ENCODE results near the gene KIAA1217. TPM values are rescaled to one million over a fixed set of nuclear protein-coding genes. Genes with fewer than 3 reads are reported as not detected.

Gene KIAA1217
- polyA plus RNA-seq, 2 of the 4 experiments (the other 2 are of a cell fraction) = 1.5 to 2.7 TPM

DNA sequence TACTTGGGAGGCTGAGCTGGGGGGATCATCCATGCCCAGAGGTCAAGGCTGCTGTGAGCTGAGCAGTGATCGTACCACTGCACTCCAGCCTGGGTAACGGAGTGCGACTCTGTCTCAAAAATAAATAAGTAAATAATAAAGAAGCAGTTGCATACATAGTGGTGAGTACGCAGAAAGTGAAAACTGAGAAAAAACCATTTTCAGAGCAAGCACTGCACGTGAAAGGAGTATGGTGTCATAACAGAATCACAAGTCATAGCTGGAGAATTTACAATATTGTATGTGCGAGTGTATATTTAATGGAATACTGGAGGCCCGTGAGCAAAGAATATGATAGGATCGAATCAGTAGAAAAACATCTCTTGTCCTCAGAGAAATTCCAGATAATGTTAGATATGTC, 22.3 kb downstream of the KIAA1217 start:
- 65% methylated on average over 8 of the region's 8 CpGs for WGBS (ENCODE audit: missing lambda C conversion rate)
- POLR2A ChIA-PET = no interaction called here
- no peaks in the 10 kb centered on the region for H3K4me1 ChIP-seq
- CTCF ChIA-PET = interaction anchor here (0.7 kb wide), 1 partner anchor 35 kb away, joined by 4 read pairs; no protein-coding TSS in a partner anchor
- H3K4me2 ChIP-seq = no peak overlapping the region
- TF ChIP-seq EP300 (IDR thresholded peaks at IDR 0.05) (no peak), JUN (IDR thresholded peaks at IDR 0.05) (no peak), RNF2 (IDR thresholded peaks at IDR 0.05; ENCODE audit: borderline replicate concordance, low read depth) (no peak), NPAS2 (CRISPR knock-in tag; IDR thresholded peaks at IDR 0.05; ENCODE audit: borderline replicate concordance) (no peak), HOXB5 (CRISPR knock-in tag; IDR thresholded peaks at IDR 0.05) (no peak), FOXS1 (CRISPR knock-in tag; IDR thresholded peaks at IDR 0.05) (no peak), SMC3 (IDR thresholded peaks at IDR 0.05) (no peak)
- TF ChIP-seq, protein P1, sequence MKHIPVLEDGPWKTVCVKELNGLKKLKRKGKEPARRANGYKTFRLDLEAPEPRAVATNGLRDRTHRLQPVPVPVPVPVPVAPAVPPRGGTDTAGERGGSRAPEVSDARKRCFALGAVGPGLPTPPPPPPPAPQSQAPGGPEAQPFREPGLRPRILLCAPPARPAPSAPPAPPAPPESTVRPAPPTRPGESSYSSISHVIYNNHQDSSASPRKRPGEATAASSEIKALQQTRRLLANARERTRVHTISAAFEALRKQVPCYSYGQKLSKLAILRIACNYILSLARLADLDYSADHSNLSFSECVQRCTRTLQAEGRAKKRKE (CRISPR knock-in tag; IDR thresholded peaks at IDR 0.05; ENCODE audit: low read depth) = no peak
- H3K27ac ChIP-seq = no peak overlapping the region
- no peaks in the 10 kb centered on the region for H3K9me3 ChIP-seq
- H3K4me3 ChIP-seq = no peak overlapping the region
- FAIRE-seq (no peak), DNase-seq (ENCODE audit: low read depth in 1 of 2, low spot score in 1 of 2) (no peak), ATAC-seq (no peak)

DNA sequence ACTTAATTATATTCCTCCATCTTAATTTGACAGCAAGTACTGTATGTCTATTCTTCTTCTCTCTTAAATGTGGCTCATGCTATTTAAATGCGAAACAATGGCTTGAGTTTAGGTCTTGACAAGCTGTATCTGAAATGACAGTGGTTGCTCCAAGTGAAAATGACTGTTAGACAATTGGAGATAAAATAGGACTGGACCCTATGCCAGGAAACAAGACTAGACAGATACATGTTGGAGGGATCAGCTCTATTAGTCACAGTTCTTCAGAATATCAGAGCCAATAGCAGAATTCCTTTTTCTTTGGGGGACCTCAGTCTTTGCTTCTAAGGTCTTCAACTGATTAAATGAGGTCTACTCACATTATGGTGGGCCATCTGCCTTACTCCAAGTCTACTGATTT, 25.8 kb downstream of the KIAA1217 start:
- no peaks in the 10 kb centered on the region for H3K9me3 ChIP-seq
- no peak for TF ChIP-seq POLR2AphosphoS2 (conservative IDR thresholded peaks at IDR 0.05; ENCODE audit: low read length)
- TF ChIP-seq EP300 (IDR thresholded peaks at IDR 0.05) = no peak
- TF ChIP-seq, protein P1 (CRISPR knock-in tag; IDR thresholded peaks at IDR 0.05; ENCODE audit: low read depth) = no peak
- no peak for TF ChIP-seq NR3C1 (IDR thresholded peaks at IDR 0.05)
- TF ChIP-seq, protein P2, sequence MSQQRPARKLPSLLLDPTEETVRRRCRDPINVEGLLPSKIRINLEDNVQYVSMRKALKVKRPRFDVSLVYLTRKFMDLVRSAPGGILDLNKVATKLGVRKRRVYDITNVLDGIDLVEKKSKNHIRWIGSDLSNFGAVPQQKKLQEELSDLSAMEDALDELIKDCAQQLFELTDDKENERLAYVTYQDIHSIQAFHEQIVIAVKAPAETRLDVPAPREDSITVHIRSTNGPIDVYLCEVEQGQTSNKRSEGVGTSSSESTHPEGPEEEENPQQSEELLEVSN (IDR thresholded peaks at IDR 0.05; ENCODE audit: borderline replicate concordance, low read depth) = no peak
- TF ChIP-seq GATA3 (IDR thresholded peaks at IDR 0.05; ENCODE audit: borderline replicate concordance) = no peak
- TF ChIP-seq ZNF302 (CRISPR knock-in tag; IDR thresholded peaks at IDR 0.05) = no peak
- no peak for TF ChIP-seq KDM1A (IDR thresholded peaks at IDR 0.05; ENCODE audit: low read depth)
- no peak for TF ChIP-seq PHF8 (IDR thresholded peaks at IDR 0.05; ENCODE audit: borderline replicate concordance, low read depth)
- no peak for TF ChIP-seq HDAC2 (IDR thresholded peaks at IDR 0.05)
- no peak for TF ChIP-seq HOXA7 (CRISPR knock-in tag; IDR thresholded peaks at IDR 0.05)
- TF ChIP-seq CHD4 (IDR thresholded peaks at IDR 0.05; ENCODE audit: borderline replicate concordance) = no peak
- TF ChIP-seq CHD2 (IDR thresholded peaks at IDR 0.05; ENCODE audit: low read length, partially characterized antibody) = no peak
- TF ChIP-seq FOSL2 (IDR thresholded peaks at IDR 0.05) = no peak
- TF ChIP-seq FOSL2 (CRISPR knock-in tag; IDR thresholded peaks at IDR 0.05) = no peak
- no peak for TF ChIP-seq CEBPB (IDR thresholded peaks at IDR 0.05)
- no peak for TF ChIP-seq ZFP36 (IDR thresholded peaks at IDR 0.05; ENCODE audit: borderline replicate concordance, partially characterized antibody)
- no peak overlapping the region for H3K4me3 ChIP-seq
- CTCF ChIA-PET = no interaction called here
- H3K4me1 ChIP-seq = no peaks in the 10 kb centered on the region
- no peak overlapping the region for H3K27ac ChIP-seq
- POLR2A ChIA-PET = no interaction called here
- H3K4me2 ChIP-seq = no peak overlapping the region
- FAIRE-seq = no peak
- no peak for DNase-seq (ENCODE audit: low read depth in 1 of 2, low spot score in 1 of 2)
- ATAC-seq = no peak
- 52% methylated on average over 1 of the region's 1 CpG for WGBS (ENCODE audit: missing lambda C conversion rate)

GRCh38 chr10:24235471-24235870, 26.5 kb downstream of the KIAA1217 start:
- no peaks in the 10 kb centered on the region for H3K9me3 ChIP-seq
- ATAC-seq (no peak), DNase-seq (ENCODE audit: low read depth in 1 of 2, low spot score in 1 of 2) (no peak), FAIRE-seq (no peak)
- POLR2A ChIA-PET = no interaction called here
- no peak overlapping the region for H3K4me2 ChIP-seq
- no peak for TF ChIP-seq TP53 (CRISPR knock-in tag; IDR thresholded peaks at IDR 0.05)
- TF ChIP-seq, protein P1 (CRISPR knock-in tag; IDR thresholded peaks at IDR 0.05; ENCODE audit: low read depth) = no peak
- no peak for TF ChIP-seq SREBF2 (IDR thresholded peaks at IDR 0.05)
- TF ChIP-seq JUNB (IDR thresholded peaks at IDR 0.05) = no peak
- CTCF ChIA-PET = no interaction called here
- H3K27ac ChIP-seq = no peak overlapping the region
- H3K4me3 ChIP-seq = no peak overlapping the region
- no peaks in the 10 kb centered on the region for H3K4me1 ChIP-seq
- WGBS (ENCODE audit: missing lambda C conversion rate) = 58% methylated on average over 7 of the region's 7 CpGs
